ENCODE measurements around the gene TMIGD2.

DNA sequence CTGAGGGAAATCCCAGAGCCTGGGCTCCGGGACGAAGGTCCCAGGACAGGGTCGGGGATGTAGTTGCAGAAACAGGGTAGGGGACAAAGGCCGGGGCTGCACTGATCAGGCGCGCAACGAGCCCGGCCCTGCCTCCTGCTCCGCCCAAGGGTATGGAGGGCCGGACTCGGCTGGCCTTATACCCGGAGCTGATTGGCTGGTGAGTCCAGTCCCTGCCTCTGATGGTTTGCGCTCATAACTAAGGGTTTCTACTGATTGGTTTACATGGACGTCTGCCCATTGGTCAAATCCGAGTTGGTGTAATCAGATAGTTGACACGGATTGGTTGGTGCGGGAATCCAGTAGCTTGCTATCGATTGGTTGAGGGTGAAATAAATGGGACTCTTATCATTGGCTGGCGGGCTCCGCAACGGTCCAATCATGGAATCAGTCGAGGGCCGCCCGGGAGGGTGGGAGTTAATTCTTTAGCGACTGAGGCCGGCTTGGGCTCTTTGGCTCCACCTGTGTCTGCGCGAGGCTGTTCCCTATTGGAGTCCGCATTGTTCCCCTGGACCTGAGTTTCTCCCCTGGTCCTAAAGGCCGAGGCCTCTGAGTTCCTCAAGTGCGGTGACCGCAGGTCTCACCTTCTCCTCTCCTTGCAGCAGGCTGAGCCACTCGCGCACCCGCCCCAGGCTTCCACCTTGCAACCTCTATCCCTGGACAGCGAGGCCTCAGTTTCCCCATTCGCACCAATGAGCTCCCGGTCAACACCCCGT is 40.6 kb upstream of the TMIGD2 start:
- no peak for TF ChIP-seq FOXK2 (IDR thresholded peaks at IDR 0.05)
- no peak for TF ChIP-seq SP1 (IDR thresholded peaks at IDR 0.05)
- TF ChIP-seq BHLHE40 (IDR thresholded peaks at IDR 0.05; ENCODE audit: borderline replicate concordance): no peak
- no peak for TF ChIP-seq LEF1 (IDR thresholded peaks at IDR 0.05; ENCODE audit: borderline replicate concordance)
- no peak for TF ChIP-seq FOXA1 (IDR thresholded peaks at IDR 0.05)
- peak; percentile 62; the same call in 1 of the 2 replicates for TF ChIP-seq HDGF (IDR thresholded peaks at IDR 0.05; ENCODE audit: borderline replicate concordance)
- peak; percentile 51; the same call in 1 of the 2 replicates for TF ChIP-seq TARDBP (IDR thresholded peaks at IDR 0.05)
- peak; percentile 76 for TF ChIP-seq ZNF384 (IDR thresholded peaks at IDR 0.05)
- TF ChIP-seq, protein P1, sequence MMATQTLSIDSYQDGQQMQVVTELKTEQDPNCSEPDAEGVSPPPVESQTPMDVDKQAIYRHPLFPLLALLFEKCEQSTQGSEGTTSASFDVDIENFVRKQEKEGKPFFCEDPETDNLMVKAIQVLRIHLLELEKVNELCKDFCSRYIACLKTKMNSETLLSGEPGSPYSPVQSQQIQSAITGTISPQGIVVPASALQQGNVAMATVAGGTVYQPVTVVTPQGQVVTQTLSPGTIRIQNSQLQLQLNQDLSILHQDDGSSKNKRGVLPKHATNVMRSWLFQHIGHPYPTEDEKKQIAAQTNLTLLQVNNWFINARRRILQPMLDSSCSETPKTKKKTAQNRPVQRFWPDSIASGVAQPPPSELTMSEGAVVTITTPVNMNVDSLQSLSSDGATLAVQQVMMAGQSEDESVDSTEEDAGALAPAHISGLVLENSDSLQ (IDR thresholded peaks at IDR 0.05): no peak
- TF ChIP-seq ELF4 (IDR thresholded peaks at IDR 0.05): no peak
- no peak for TF ChIP-seq CTBP1 (IDR thresholded peaks at IDR 0.05; ENCODE audit: borderline replicate concordance)
